Right lobe of liver (tissue), 6 donors: ENCODE measurements around the gene COIL. TPM values are rescaled to one million over a fixed set of nuclear protein-coding genes. Genes with fewer than 3 reads are reported as not detected.
"Not testable (repeated sequence)": the region's sequence is repeated elsewhere in the genome, so short reads cannot be mapped to it uniquely, and the experiment has no call there.

Experiments used
- ATAC-seq, 4 donors: fragments of 200-7000 bp; cut with Tn5 transposase; one replicate each; pipeline ENCODE4 v1.9.1; 2020; ENCODE audit warnings: mild to moderate bottlenecking in 4 of 4, moderate library complexity in 4 of 4
- DNase-seq, 3 donors: peaks; one replicate each; pipeline ENCODE4 v3.0.0-alpha.2; 2020
- H3K27ac ChIP-seq, 3 donors: fragments of 200-600 bp; one replicate each; pipeline ENCODE4 v1.8.0; 2022
- H3K27me3 ChIP-seq, 2 donors: fragments of 200-600 bp; one replicate each; pipeline ENCODE4 v1.8.0; 2022
- H3K36me3 ChIP-seq, 4 donors: fragments of 200-600 bp; sonication (generic) in 1 of 4; one replicate each; pipeline versions ENCODE4 v1.5.1 to v1.8.0; 2017 to 2022; ENCODE audit warnings: control low read depth in 1 of 4
- H3K4me1 ChIP-seq, 4 donors: fragments of 200-600 bp; sonication (generic) in 1 of 4; one replicate each; pipeline versions ENCODE4 v1.5.1 to v1.8.0; 2017 to 2022; ENCODE audit warnings: control low read depth in 1 of 4
- H3K4me3 ChIP-seq, 3 donors: fragments of 200-600 bp; one replicate each; pipeline ENCODE4 v1.8.0; 2022
- H3K9me3 ChIP-seq, 4 donors: fragments of 200-600 bp; sonication (generic) in 1 of 4; one replicate each; pipeline versions ENCODE4 v1.5.1 to v1.8.0; 2017 to 2022; ENCODE audit warnings: control low read depth in 1 of 4
- POLR2A ChIP-seq: fragments of 450-650 bp; IDR thresholded peaks from one replicate; pipeline ENCODE4 v1.6.1; 2017; ENCODE audit warnings: antibody characterized with exemption, mild to moderate bottlenecking
- WGBS: methylation state at CpG from one replicate; pipeline ENCODE4 v1.1.6; 2018; ENCODE audit warnings: low coverage, low lambda C conversion rate; ENCODE audit not compliant: insufficient coverage; ENCODE audit errors: missing lambda C conversion rate; 5-methylcytosine and 5-hydroxymethylcytosine counted together
- intact Hi-C, 2 donors: fragments of 100-400 bp; cut with DNase I; formaldehyde crosslinking; loops; one replicate each; pipeline versions ENCODE4 v1.11.2 to v1.14.1; 2022
- total RNA-seq, 6 experiments: library from RNA; depleted of rRNA in 2 of 6; stranded (reverse); fragments of >200 nt in 2 of 6; fragmentation: NEBNext Ultra II Directional in 3 of 6; extraction: Animal tissue kit (Norgen Biotek cat#: 25700) in 3 of 6; gene quantifications; one replicate each; pipeline versions ENCODE4 v1.1.0 to v1.2.4, GENCODE V29; 2016 to 2023
- TF ChIP-seq, protein P1 (sequence below), 4 donors: fragments of 200-600 bp in 3 of 4; fragments of 450-650 bp in 1 of 4; IDR thresholded peaks; one replicate each; pipeline versions ENCODE4 v1.5.1 to v1.8.0; 2016 to 2022; ENCODE audit warnings: antibody characterized with exemption in 4 of 4, mild to moderate bottlenecking in 2 of 4
- donor health status: DM: no; HTN: yes; CAD: no.
- donor health status: DM: no; HTN: no; CAD: no.
- donor health status: DM: no; HTN: no; CAD: no.
- donor health status: DM: no; HTN: yes; CAD: no.
- donor health status: DM: no; HTN: yes; CAD: no.

The COIL gene
- total RNA-seq, 6 experiments from 2014 or later = 5.5 to 7.1 (median 6.5) TPM

DNA sequence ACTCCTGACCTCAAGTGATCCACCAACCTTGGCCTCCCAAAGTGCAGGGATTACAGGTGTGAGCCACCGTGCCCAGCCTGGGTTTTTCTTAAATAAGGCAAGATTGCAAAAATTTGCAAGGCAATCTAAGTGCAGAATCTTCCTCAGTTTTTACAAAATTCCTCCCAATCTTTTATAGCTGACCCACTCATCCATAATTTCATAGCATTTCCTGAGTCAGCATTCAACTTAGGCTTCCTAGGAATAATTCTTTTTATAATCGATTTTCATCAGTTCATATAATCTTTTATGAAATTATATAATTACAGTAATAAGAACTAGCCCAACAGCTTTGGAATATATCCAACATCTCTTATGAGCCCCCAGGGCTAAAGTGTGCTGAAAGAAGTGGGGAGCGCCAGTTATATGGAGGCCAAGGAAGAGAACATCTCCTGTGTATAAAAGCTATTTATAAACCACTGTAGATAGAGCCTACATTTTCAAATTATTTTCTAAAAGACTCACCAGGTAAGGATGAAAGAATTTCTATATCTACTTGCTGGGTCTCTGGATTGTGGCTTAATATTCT lies 14.8 kb downstream of the COIL start:
- no peak overlapping the region for H3K4me3 ChIP-seq
- TF ChIP-seq, protein P1, sequence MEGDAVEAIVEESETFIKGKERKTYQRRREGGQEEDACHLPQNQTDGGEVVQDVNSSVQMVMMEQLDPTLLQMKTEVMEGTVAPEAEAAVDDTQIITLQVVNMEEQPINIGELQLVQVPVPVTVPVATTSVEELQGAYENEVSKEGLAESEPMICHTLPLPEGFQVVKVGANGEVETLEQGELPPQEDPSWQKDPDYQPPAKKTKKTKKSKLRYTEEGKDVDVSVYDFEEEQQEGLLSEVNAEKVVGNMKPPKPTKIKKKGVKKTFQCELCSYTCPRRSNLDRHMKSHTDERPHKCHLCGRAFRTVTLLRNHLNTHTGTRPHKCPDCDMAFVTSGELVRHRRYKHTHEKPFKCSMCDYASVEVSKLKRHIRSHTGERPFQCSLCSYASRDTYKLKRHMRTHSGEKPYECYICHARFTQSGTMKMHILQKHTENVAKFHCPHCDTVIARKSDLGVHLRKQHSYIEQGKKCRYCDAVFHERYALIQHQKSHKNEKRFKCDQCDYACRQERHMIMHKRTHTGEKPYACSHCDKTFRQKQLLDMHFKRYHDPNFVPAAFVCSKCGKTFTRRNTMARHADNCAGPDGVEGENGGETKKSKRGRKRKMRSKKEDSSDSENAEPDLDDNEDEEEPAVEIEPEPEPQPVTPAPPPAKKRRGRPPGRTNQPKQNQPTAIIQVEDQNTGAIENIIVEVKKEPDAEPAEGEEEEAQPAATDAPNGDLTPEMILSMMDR (IDR thresholded peaks at IDR 0.05) = no peak
- no peak for TF ChIP-seq POLR2A
- no peaks in the 10 kb centered on the region for H3K9me3 ChIP-seq
- ATAC-seq (no peak), DNase-seq (no peak)
- H3K27ac ChIP-seq = no peak overlapping the region
- no peaks in the 10 kb centered on the region for H3K4me1 ChIP-seq
- intact Hi-C loops = loop anchor here (10.0 kb wide), 1 partner anchor 131 kb away; no protein-coding TSS in a partner anchor
- peaks cover 0 to 53% (median 18%) of the 10 kb centered on the region in 4 donors for H3K36me3 ChIP-seq
- WGBS = 85% methylated on average over 3 of the region's 3 CpGs
- no peaks in the 10 kb centered on the region for H3K27me3 ChIP-seq

DNA sequence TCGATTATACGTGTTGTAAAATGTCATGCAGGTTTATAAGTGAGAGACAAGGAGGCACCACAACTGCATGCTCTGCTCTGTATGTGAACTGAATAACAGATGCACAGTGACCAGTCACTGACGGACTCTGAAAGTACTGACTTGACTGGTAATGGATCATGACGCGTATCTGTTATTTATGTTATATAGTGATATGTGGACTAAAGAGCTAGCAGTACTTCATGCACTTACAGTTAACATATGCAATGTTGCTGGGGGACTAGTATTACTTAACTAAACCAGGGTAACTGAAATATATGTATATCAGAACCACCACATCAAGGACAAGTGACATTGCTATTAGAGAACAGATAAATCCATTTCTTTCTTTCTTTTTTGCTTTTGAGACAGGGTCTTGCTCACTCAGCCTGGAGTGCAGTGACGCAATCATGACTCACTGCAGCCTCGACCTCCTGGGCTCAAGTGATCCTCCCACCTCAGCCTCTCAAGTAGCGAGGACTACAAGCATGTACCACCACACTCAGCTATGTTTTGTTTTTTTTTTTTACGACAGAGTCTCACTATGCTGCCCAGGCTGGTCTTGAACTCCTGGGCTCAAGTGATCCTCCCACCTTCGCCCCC lies 17.2 kb downstream of the COIL start:
- peaks cover 0 to under 1% (median 0%) of the 10 kb centered on the region in 4 donors for H3K4me1 ChIP-seq
- WGBS = 83% methylated on average over 10 of the region's 10 CpGs
- H3K36me3 ChIP-seq = peaks cover 0 to 43% (median 16%) of the 10 kb centered on the region in 4 donors
- H3K9me3 ChIP-seq = no peaks in the 10 kb centered on the region
- DNase-seq (no peak), ATAC-seq (no peak)
- TF ChIP-seq, protein P1 (IDR thresholded peaks at IDR 0.05) = no peak
- TF ChIP-seq POLR2A = no peak
- H3K27ac ChIP-seq = no peak overlapping the region
- H3K27me3 ChIP-seq = no peaks in the 10 kb centered on the region
- intact Hi-C loops = loop anchor here (10.0 kb wide), 1 partner anchor 129 kb away; no protein-coding TSS in a partner anchor
- no peak overlapping the region for H3K4me3 ChIP-seq

DNA sequence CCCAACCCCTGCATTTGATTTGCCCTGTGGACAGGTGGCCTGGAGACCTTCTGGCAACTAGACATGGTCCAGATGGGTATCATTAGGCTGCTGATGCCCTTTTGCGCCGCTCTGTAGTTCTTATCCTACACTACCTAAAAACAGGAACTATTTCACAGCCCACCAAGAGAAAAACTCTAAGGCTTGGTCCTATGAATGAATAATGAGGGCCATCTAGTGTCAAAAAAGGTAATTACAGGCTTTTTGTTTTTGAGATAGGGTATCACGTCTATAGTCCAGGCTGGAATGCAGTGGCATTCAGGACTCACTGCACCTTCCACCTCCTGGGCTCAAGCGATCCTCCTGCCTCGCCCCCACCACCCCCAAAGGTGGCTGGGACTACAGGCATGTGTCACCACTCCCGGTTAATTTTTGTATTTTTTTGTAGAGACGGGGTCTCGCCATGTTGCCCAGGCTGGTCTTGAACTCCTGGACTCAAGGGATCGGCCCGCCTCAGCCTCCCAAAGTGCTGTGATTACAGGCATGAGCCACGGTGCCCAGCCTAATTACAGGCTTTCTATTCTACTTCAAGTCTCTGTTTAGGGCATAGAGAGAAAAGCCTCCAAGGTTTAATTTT lies 20.9 kb downstream of the COIL start:
- intact Hi-C loops = loop anchor here (10.0 kb wide), 1 partner anchor 125 kb away; no protein-coding TSS in a partner anchor
- H3K9me3 ChIP-seq = no peaks in the 10 kb centered on the region
- no peak for TF ChIP-seq POLR2A
- TF ChIP-seq, protein P1 (IDR thresholded peaks at IDR 0.05) = peak; percentile 66 to 72 (median 68)
- DNase-seq (no peak), ATAC-seq (peak; percentile 77 to 83 (median 78))
- no peaks in the 10 kb centered on the region for H3K27me3 ChIP-seq
- peaks cover 0 to 13% (median 0%) of the 10 kb centered on the region in 4 donors for H3K4me1 ChIP-seq
- 48% methylated on average over 11 of the region's 11 CpGs for WGBS
- no peak overlapping the region for H3K27ac ChIP-seq
- H3K36me3 ChIP-seq = peaks cover 0 to 36% (median 10%) of the 10 kb centered on the region in 4 donors
- no peak overlapping the region for H3K4me3 ChIP-seq

DNA sequence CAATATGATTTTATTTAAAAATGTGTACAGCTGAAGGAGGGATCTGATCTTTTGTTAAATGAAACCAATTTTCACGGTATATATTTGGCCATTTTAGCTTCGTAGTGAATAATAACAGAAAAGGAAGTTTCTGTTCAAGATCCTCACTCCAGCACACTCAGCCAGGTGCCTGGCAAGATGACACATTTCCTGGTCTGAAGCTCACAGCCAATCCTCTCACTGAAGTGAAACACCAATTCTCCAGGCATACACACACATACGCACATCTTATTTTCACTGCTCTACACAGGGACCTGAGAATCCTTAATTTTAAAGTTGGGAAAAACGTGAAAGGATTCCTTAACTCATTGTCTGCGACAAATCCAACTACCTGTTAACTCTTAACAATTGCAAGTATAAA lies 22.6 kb downstream of the COIL start:
- Histone ChIP-seq H3K27ac (peak overlapping the region in 1 of 3 donors; percentile 19), H3K36me3 (peaks cover 0 to 21% (median 5%) of the 10 kb centered on the region in 4 donors), H3K4me1 (peaks cover 0 to 13% (median 0%) of the 10 kb centered on the region in 4 donors)
- H3K9me3 ChIP-seq, intact Hi-C loops, H3K27me3 ChIP-seq, DNase-seq, H3K4me3 ChIP-seq: not testable (repeated sequence)
- 76% methylated on average over 5 of the region's 5 CpGs for WGBS
- ATAC-seq = peak in 1 of 4 donors; percentile 10

DNA sequence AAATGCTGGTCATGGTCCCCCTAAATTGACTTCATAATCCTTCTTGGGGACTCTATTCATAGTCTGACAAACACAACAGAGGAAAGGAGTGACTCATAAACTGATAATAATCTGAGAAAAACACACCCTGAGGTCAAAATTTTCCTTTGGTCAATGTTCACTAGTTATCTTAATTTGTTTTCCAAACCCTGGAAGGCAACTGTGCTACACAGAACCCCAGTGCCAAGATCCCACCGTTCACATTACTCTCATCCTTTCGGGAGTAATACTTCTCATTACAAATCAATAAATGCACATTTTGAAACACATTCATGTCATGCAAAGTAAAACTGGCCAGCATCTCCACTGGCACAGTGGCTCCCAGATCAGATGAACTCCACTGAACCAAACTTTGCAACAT lies 23.2 kb downstream of the COIL start:
- intact Hi-C loops = no loop called here
- TF ChIP-seq POLR2A = no peak
- TF ChIP-seq, protein P1 (IDR thresholded peaks at IDR 0.05) = no peak
- no peaks in the 10 kb centered on the region for H3K9me3 ChIP-seq
- peaks cover 0 to 13% (median 0%) of the 10 kb centered on the region in 4 donors for H3K4me1 ChIP-seq
- no peak overlapping the region for H3K4me3 ChIP-seq
- no peaks in the 10 kb centered on the region for H3K27me3 ChIP-seq
- DNase-seq (no peak), ATAC-seq (peak in 2 of 4 donors; percentile 75 to 80)
- peak overlapping the region in 1 of 3 donors; percentile 19 for H3K27ac ChIP-seq
- 21% methylated on average over 2 of the region's 2 CpGs for WGBS
- peaks cover 0 to 21% (median 5%) of the 10 kb centered on the region in 4 donors for H3K36me3 ChIP-seq
